HepG2 (cell line): ENCODE measurements around the gene ELAPOR1. TPM values are rescaled to one million over a fixed set of nuclear protein-coding genes. Genes with fewer than 3 reads are reported as not detected.

Source experiments
- CBX5 ChIP-seq: sonication (generic); formaldehyde crosslinking; IDR thresholded peaks from 2 replicates; pipeline ENCODE4 v1.4.0; 2020; ENCODE audit warnings: missing genetic modification reagents, borderline replicate concordance
- ELF4 ChIP-seq: sonication (generic); formaldehyde crosslinking; IDR thresholded peaks from 2 replicates; pipeline ENCODE4 v1.5.0; 2020; ENCODE audit warnings: missing genetic modification reagents, mild to moderate bottlenecking, moderate library complexity, borderline replicate concordance
- FOSL2 ChIP-seq: sonication (generic); formaldehyde crosslinking; IDR thresholded peaks from 2 replicates; pipeline ENCODE4 v1.4.0; 2020; ENCODE audit warnings: missing genetic modification reagents
- HMGA1 ChIP-seq: sonication (generic); formaldehyde crosslinking; conservative IDR thresholded peaks from 2 replicates; pipeline ENCODE4 v1.4.0; 2020; ENCODE audit warnings: missing genetic modification reagents
- KAT2B ChIP-seq: fragments of 150-350 bp; IDR thresholded peaks from 2 replicates; pipeline ENCODE4 v1.6.1; 2014; ENCODE audit warnings: low read depth, low read length, borderline replicate concordance
- KDM3A ChIP-seq: IDR thresholded peaks from 2 replicates; pipeline ENCODE4 v1.6.1; 2018; ENCODE audit warnings: low read depth, missing compliant biosample characterization
- MBD4 ChIP-seq: IDR thresholded peaks from 2 replicates; pipeline ENCODE4 v1.6.1; 2012; ENCODE audit warnings: low read length, inconsistent platforms, borderline replicate concordance
- MED8 ChIP-seq: sonication (generic); formaldehyde crosslinking; IDR thresholded peaks from 2 replicates; pipeline ENCODE4 v1.8.1; 2023; ENCODE audit warnings: mild to moderate bottlenecking, missing genetic modification reagents; ENCODE audit not compliant: insufficient replicate concordance
- MXI1 ChIP-seq: IDR thresholded peaks from 3 replicates; pipeline ENCODE4 v1.6.1; 2012; ENCODE audit warnings: low read depth, low read length, inconsistent platforms, borderline replicate concordance
- SMYD3 ChIP-seq: sonication (generic); formaldehyde crosslinking; IDR thresholded peaks from 2 replicates; pipeline ENCODE4 v1.8.1; 2023; ENCODE audit warnings: mild to moderate bottlenecking, missing genetic modification reagents
- STAT5B ChIP-seq: sonication (generic); formaldehyde crosslinking; IDR thresholded peaks from 2 replicates; pipeline ENCODE4 v1.4.0; 2020; ENCODE audit warnings: missing genetic modification reagents
- TCF7L2 ChIP-seq: IDR thresholded peaks from 2 replicates; pipeline ENCODE4 v1.6.1; 2011; ENCODE audit warnings: mild to moderate bottlenecking, low read depth, low read length, moderate library complexity
- TEAD3 ChIP-seq: optimal IDR thresholded peaks from 2 replicates; pipeline ENCODE3; 2016; ENCODE audit warnings: borderline replicate concordance
- WIZ ChIP-seq: sonication (generic); formaldehyde crosslinking; IDR thresholded peaks from 2 replicates; pipeline ENCODE4 v1.5.1; 2020; ENCODE audit warnings: mild to moderate bottlenecking, missing genetic modification reagents
- ZEB1 ChIP-seq: IDR thresholded peaks from 2 replicates; pipeline ENCODE4 v1.6.1; 2012; ENCODE audit warnings: mild to moderate bottlenecking, low read depth, inconsistent platforms; ENCODE audit not compliant: insufficient replicate concordance
- ZFP41 ChIP-seq: sonication (generic); formaldehyde crosslinking; IDR thresholded peaks from 2 replicates; pipeline ENCODE4 v1.4.0; 2020; ENCODE audit warnings: mild to moderate bottlenecking, missing genetic modification reagents, borderline replicate concordance
- ZMAT3 ChIP-seq: sonication (generic); formaldehyde crosslinking; conservative IDR thresholded peaks from 2 replicates; pipeline ENCODE4 v1.7.0; 2021; ENCODE audit warnings: missing genetic modification reagents
- ZNF207 ChIP-seq: fragments of 450-650 bp; IDR thresholded peaks from 2 replicates; pipeline ENCODE4 v1.6.1; 2016; ENCODE audit warnings: antibody characterized with exemption, borderline replicate concordance
- ZNF496 ChIP-seq: sonication (generic); formaldehyde crosslinking; IDR thresholded peaks from 2 replicates; pipeline ENCODE4 v1.8.1; 2023; ENCODE audit warnings: mild to moderate bottlenecking, moderate library complexity, missing genetic modification reagents; ENCODE audit not compliant: insufficient replicate concordance
- ZNF781 ChIP-seq: sonication (generic); formaldehyde crosslinking; IDR thresholded peaks from 2 replicates; pipeline ENCODE4 v1.5.1; 2020; ENCODE audit warnings: borderline replicate concordance, mild to moderate bottlenecking, missing genetic modification reagents; ENCODE audit errors: not compliant biosample characterization
- polyA plus RNA-seq, 8 experiments: library from polyadenylated mRNA; depleted of rRNA in 3 of 8; stranded (reverse) in 7 of 8; unstranded in 1 of 8; fragments of >200 nt; fragmentation: Illumina TruSeq in 4 of 8; extraction: Trizol in 4 of 8; gene quantifications; 2 replicates each; pipeline versions ENCODE4 v1.2.1 to v1.2.3, GENCODE V29; 2011 to 2016; ENCODE audit warnings: low read depth in 4 of 8, missing spikeins in 1 of 8, mixed read lengths in 1 of 8; ENCODE audit not compliant: insufficient read depth in 1 of 8
- total RNA-seq, 5 experiments: library from RNA; depleted of rRNA; stranded (reverse); fragments of >200 nt; fragmentation: Illumina TruSeq; extraction: Trizol; gene quantifications; 2 replicates each; pipeline ENCODE4 v1.2.3, GENCODE V29; 2016; ENCODE audit warnings: low read depth in 1 of 5
- TF ChIP-seq, protein P1 (sequence below): sonication (generic); formaldehyde crosslinking; IDR thresholded peaks from 2 replicates; pipeline ENCODE4 v1.8.1; 2023; ENCODE audit warnings: mild to moderate bottlenecking, moderate library complexity, missing genetic modification reagents
- TF ChIP-seq, protein P2 (sequence below): sonication (generic); formaldehyde crosslinking; IDR thresholded peaks from 2 replicates; pipeline ENCODE4 v1.4.0; 2020; ENCODE audit warnings: missing genetic modification reagents, mild to moderate bottlenecking, borderline replicate concordance
- TF ChIP-seq, protein P3 (sequence below): sonication (generic); formaldehyde crosslinking; IDR thresholded peaks from 2 replicates; pipeline ENCODE4 v1.5.1; 2020; ENCODE audit warnings: missing genetic modification reagents, mild to moderate bottlenecking, borderline replicate concordance
- TF ChIP-seq, protein P4 (sequence below): sonication (generic); formaldehyde crosslinking; IDR thresholded peaks from 2 replicates; pipeline ENCODE4 v1.9.0; 2022; ENCODE audit warnings: low read depth, missing genetic modification reagents

Gene ELAPOR1
- total and polyA plus RNA-seq, 2 of the 13 experiments (the other 11 are each of a cell fraction or from before 2014, with no cell fraction given), result 0.13 to 0.20 TPM

DNA sequence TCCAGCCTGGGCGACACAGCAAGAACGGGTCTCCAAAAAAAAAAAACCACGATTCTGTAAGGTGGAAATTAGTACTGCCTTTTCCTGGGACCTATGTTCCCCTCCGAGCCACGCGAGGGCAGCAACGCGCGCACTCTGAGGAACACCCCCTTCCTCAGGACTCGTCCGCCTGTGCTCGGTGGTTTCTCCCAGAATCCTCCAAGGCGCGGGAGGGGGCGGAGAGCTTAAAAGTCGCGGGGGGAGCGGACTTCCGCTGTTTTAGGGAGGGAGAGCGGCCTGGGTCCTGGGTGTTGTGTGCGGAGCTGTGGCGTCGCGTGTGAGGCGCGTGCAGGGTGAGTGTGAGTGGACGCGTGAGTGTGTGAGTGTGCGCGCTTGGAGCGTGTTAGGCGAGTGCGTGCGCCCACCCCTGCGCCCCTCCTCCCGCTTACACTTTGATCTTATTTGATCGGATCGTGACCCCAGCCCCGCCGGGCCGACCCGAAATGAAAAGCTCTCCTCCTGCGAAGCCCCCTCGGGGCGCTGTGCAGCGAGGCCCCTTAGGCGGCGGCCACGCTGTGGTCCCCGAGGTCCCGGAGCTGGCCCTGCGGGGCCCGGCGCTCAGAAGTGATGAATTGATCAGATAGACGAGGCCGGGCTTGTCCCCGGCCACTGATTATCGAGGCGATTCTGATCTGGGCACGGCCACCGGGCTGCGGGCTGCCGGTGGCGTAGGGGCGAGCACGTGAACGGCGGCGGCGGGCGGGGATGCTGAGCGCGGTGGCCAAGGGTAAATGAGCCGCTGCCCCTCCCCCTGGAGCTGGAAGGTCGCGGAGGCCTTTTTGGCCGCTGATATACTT lies 13.8 kb upstream of the ELAPOR1 start (continued):
- TF ChIP-seq, protein P1, sequence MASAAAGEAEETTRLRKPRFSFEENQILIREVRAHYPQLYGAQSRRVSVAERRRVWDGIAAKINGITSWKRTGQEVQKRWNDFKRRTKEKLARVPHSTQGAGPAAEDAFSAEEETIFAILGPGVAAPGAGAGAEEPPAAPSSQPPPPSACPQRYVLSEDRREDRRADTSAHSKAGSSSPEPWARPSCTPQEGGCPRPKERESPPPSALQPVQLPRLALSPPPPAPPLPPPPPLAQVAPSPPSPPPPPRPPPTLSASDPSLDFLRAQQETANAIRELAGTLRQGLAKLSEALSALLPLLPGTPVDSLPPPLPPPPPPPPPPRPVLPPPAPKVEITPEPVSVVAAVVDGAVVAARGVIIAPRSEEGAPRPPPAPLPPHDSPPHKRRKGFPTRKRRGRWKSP, result peak; percentile 93
- TF ChIP-seq, protein P2, sequence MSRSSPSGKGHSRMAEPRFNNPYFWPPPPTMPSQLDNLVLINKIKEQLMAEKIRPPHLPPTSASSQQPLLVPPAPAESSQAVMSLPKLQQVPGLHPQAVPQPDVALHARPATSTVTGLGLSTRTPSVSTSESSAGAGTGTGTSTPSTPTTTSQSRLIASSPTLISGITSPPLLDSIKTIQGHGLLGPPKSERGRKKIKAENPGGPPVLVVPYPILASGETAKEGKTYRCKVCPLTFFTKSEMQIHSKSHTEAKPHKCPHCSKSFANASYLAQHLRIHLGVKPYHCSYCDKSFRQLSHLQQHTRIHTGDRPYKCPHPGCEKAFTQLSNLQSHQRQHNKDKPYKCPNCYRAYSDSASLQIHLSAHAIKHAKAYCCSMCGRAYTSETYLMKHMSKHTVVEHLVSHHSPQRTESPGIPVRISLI, result peak; percentile 98
- TF ChIP-seq ZFP41 (CRISPR knock-in tag), result 0 out of 2 replicates have a peak, but pooled peaks have one; percentile 81
- peak; percentile 61; the same call in 1 of the 3 replicates for TF ChIP-seq MXI1
- TF ChIP-seq ZEB1, result no peak
- TF ChIP-seq SMYD3, result peak; percentile 45; the same call in 1 of the 2 replicates
- peak; percentile 62 for TF ChIP-seq FOSL2 (CRISPR knock-in tag)
- TF ChIP-seq MBD4, result no peak
- TF ChIP-seq ZNF496 (CRISPR knock-in tag), result no peak
- TF ChIP-seq KDM3A (CRISPR knock-in tag), result peak; percentile 69; the same call in 1 of the 2 replicates
- TF ChIP-seq KAT2B, result no peak
- TF ChIP-seq STAT5B (CRISPR knock-in tag), result peak; percentile 63; the same call in 1 of the 2 replicates
- TF ChIP-seq CBX5 (CRISPR knock-in tag), result peak; percentile 72
- TF ChIP-seq, protein P3, sequence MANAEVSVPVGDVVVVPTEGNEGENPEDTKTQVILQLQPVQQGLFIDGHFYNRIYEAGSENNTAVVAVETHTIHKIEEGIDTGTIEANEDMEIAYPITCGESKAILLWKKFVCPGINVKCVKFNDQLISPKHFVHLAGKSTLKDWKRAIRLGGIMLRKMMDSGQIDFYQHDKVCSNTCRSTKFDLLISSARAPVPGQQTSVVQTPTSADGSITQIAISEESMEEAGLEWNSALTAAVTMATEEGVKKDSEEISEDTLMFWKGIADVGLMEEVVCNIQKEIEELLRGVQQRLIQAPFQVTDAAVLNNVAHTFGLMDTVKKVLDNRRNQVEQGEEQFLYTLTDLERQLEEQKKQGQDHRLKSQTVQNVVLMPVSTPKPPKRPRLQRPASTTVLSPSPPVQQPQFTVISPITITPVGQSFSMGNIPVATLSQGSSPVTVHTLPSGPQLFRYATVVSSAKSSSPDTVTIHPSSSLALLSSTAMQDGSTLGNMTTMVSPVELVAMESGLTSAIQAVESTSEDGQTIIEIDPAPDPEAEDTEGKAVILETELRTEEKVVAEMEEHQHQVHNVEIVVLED (CRISPR knock-in tag), result peak; percentile 82; the same call in 1 of the 2 replicates
- TF ChIP-seq TCF7L2, result no peak
- TF ChIP-seq ZNF207, result no peak
- TF ChIP-seq ELF4 (CRISPR knock-in tag), result no peak
- peak; percentile 46 for TF ChIP-seq MED8 (CRISPR knock-in tag)
- peak; percentile 67 for TF ChIP-seq TEAD3 (CRISPR knock-in tag)
- TF ChIP-seq ZMAT3 (CRISPR knock-in tag), result peak; percentile 79; the same call in 1 of the 2 replicates
- peak; percentile 53 for TF ChIP-seq ZNF781 (CRISPR knock-in tag)
- TF ChIP-seq WIZ, result peak; percentile 95
- TF ChIP-seq, protein P4, sequence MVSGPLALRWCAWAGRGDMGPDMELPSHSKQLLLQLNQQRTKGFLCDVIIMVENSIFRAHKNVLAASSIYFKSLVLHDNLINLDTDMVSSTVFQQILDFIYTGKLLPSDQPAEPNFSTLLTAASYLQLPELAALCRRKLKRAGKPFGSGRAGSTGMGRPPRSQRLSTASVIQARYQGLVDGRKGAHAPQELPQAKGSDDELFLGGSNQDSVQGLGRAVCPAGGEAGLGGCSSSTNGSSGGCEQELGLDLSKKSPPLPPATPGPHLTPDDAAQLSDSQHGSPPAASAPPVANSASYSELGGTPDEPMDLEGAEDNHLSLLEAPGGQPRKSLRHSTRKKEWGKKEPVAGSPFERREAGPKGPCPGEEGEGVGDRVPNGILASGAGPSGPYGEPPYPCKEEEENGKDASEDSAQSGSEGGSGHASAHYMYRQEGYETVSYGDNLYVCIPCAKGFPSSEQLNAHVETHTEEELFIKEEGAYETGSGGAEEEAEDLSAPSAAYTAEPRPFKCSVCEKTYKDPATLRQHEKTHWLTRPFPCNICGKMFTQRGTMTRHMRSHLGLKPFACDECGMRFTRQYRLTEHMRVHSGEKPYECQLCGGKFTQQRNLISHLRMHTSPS (CRISPR knock-in tag), result 0 out of 2 replicates have a peak, but pooled peaks have one; percentile 33
- TF ChIP-seq HMGA1 (CRISPR knock-in tag), result no peak
